OCI-M1 (cell line): ENCODE data around the gene TSC2.
"Not testable (repeated sequence)": the region's sequence is repeated elsewhere in the genome, so short reads cannot be mapped to it uniquely, and the experiment has no call there.

Experiments used
- DNase-seq: peaks from one replicate; lab custom pipeline; 2025; lab: John Stamatoyannopoulos, UW

Gene TSC2

GRCh38 chr16:2086812-2087747 lies 39.3 kb downstream of the TSC2 start:
- DNase-seq, result no peak

DNA sequence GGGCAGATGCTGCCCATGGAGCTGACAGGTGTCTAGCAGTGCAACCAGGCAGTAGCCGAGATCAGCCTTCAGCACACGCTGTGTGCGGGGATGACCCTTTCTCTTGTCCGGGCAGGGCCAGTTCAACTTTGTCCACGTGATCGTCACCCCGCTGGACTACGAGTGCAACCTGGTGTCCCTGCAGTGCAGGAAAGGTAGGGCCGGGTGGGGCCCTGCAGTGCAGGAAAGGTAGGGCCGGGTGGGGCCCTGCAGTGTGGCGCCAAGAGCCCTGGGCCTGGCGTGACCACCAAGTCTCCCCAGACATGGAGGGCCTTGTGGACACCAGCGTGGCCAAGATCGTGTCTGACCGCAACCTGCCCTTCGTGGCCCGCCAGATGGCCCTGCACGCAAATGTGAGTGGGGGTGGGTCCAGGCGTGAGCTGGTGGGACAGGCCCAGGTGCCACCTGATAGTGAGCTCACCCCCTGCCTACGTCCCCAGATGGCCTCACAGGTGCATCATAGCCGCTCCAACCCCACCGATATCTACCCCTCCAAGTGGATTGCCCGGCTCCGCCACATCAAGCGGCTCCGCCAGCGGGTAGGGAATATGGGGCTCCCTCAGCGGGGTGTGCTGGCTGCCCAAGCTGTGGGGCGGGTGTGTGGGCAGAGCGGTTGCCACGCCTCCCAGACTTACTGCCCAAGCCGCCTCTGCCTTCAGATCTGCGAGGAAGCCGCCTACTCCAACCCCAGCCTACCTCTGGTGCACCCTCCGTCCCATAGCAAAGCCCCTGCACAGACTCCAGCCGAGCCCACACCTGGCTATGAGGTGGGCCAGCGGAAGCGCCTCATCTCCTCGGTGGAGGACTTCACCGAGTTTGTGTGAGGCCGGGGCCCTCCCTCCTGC lies 40.2 kb downstream of the TSC2 start:
- DNase-seq, result no peak

DNA sequence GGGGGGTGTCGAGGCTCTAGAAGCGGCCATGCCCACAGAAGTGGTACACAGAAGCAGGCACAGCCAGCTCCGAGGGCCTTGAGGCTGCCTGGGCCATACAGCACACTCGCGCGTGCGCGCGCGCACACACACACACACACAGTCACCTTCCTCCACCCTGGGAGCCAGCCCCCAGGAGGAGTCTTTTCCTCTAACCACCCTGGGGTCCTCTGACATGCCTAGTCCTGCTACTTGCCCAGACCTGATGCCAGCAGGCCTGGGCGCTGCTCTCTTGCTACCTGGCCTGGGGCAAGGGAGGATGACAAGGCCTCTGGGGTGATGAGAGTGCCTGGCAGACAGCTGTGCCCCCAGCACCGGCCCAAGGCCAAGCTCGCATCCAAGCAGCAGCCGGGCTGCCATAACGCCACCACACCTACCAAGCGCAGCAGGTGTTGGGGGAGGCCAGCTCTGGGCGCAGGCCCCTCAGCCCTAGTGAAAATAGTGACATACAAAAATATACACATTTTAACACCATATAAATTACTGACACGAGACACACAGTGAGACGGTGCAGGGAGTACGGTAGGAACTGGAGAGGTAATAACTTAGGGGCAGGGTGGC lies 41.1 kb downstream of the TSC2 start:
- no peak for DNase-seq

- no peak for DNase-seq
Measured at GRCh38 chr16:2089706-2090480, 42.1 kb downstream of the TSC2 start.

DNA sequence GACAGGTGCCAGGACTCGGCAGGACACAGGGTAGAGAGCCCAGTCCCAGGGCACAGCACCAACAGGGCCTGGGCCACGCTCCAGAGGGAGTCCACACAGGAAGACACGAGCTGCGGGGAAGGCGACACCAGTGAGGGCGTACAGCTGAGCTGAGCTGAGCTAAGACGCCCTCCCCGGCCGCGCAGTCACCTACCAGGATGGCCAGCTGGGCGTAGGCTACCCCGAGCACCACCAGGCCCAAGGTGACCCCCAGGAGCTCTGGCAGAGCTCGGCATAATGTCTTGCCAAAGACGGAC lies 42.6 kb downstream of the TSC2 start:
- no peak for DNase-seq

GRCh38 chr16:2090777-2091546 lies 43.2 kb downstream of the TSC2 start:
- no peak for DNase-seq

DNA sequence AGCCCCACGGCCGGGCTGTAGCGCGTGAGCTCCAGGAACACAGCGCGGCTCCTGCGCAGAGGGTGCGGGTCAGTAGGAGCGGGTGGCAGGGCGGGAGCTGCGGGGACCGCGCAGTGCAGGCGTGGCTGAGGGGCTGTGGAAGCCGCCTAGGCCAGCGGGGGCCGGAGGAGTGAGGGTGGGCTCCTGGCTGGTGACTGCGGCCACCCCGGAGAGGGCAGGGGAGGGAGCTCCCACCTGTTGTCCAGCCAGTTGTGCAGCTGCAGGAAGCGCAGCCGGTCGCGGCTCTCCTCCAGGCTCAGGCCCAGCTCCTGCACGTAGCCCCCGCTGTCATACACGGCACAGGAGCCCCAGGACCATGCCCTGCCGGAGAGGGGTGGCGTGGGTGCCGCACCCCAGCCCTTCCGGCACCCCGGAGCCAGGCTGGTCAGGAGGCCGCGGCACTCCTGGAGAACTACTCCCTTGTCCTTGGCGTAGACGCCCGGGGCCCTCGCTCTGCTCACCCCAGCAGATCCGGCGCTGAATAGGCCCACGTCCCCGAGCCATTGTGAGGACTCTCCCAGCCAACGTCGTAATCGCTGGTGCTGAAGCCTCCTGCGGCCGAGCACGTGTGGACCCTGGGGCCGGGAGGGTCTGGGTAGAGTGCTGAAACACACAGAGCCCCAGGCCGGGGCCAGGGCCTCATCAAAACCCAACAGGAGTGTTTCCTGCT lies 43.9 kb downstream of the TSC2 start:
- no peak for DNase-seq

DNA sequence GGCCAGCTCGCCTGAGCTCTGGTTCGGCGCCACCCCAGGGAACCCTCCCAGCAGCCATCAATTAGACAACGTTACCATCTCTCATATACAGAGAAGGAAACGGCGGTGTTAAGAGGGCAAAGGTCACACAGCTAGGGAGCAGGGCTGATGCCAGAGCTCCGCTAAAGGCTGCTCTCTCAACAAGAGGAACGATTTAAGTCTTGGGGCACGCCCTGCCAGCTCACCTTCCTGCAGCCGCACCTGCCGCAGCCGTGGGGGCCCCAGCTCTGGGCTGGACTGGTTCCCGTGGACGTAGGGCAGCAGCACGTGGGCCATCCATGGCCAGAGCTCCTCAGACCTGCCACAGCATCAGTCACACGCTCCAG lies 44.5 kb downstream of the TSC2 start:
- DNase-seq, result no peak

DNA sequence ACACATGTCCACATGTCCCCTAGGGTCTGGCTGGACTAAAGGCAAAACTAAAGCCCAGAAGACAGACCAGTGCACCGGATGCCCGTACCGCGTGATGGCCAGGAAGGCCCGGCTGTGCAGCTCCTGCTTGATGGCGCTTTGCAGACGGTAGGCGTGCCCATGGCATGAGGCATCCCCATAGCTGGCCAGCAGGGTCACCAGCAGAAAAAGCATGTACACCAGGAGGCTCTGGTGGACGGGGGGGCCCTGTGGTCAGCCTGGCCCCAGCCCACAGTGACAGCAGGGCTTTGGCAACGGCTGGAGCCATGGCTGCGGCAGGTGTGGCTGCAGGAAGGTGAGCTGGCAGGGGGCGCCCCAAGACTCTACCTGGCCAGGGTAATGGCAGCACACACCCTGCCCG lies 45.1 kb downstream of the TSC2 start:
- DNase-seq, result no peak

DNA sequence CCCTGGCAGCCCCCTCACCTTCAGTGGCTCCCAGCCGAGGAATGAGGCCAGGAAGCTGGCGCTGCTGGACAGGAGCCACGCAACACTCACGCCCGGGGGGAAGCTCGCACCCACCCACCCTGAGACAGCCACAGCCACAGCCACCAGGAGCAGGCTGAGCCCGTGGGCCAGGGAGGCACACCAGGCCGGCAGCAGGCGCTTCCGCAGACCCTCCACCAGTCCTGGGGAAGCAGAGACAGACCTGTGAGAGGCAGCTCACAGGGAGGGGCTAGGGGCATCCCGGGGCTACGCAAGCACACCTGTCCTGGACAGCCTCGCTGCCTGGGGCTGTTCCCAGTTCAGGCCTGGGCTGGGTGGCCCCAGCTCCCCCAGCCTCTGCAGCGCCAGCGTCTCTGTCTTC lies 46.0 kb downstream of the TSC2 start:
- no peak for DNase-seq

DNA sequence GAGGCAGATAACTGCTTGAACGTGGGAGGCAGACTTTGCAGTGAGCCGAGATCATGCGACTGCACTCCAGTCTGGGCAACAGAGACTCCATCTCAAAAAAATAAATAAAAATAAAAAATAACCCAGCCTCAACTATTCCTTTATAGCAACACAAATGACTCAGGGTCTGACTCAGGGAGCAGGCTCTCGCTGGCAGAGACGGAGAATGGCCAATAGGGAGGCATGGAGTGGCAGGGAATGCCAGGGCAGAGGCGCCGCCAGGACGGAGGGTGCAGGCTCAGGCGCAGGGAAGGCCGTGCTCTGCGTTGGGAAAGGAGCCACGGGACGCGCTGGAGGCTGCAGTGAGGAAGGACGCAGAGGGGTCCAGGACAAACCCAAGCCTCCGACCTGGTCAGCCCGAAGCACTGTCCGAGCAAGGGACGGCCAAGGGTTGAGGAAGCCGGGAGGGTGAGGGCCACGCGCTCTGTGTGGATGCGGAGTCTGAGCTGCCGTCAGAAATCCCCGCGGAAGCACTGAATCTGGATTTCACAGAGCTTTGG lies 47.6 kb downstream of the TSC2 start:
- DNase-seq, result no peak

- no peak for DNase-seq
Measured at GRCh38 chr16:2095918-2096582, 48.3 kb downstream of the TSC2 start.

- DNase-seq, result no peak
Measured at GRCh38 chr16:2096853-2097595, 49.2 kb downstream of the TSC2 start.

GRCh38 chr16:2097689-2098088 lies 49.9 kb downstream of the TSC2 start:
- DNase-seq, result not testable (repeated sequence)

DNA sequence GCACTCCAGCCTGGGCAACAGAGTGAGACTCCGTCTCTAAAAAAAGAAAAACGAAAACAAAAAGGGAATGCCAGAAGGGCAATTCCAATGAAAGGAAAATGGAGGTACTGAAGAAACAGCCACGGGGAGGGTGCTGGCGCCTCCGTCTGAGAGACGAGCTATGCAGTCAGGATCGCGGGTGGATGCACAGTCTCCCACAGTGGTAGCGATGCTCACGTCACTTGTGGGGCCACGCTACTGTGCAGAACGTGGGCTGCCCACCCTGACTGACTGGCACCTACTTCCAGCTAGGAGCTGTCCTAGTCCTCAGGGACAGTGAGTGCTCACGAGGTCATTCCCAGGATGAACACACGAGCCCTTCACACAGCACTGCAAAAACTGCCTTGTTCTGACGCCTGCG lies 53.8 kb downstream of the TSC2 start:
- DNase-seq, result not testable (repeated sequence)

GRCh38 chr16:2102471-2102870 lies 54.7 kb downstream of the TSC2 start:
- DNase-seq, result no peak

DNA sequence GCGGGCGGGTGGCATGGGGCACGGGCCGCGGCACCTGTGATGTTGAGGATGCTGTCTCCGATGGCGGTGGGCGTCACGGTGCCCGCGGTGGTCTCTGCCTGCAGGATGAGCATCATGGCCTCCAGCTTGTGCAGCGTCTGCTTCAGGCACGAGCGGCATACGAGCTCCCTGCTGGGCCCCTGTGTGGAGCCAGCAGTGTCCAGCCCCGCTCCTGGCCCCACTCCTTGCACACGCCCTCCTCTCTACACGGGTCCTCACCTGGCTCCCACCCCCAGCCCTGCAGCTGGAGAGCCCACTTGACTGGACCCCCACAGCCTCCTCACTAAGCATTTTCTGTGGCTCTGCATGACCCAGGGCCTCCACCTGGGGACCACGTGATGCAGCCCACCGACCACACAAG lies 56.7 kb downstream of the TSC2 start:
- not testable (repeated sequence) for DNase-seq

DNA sequence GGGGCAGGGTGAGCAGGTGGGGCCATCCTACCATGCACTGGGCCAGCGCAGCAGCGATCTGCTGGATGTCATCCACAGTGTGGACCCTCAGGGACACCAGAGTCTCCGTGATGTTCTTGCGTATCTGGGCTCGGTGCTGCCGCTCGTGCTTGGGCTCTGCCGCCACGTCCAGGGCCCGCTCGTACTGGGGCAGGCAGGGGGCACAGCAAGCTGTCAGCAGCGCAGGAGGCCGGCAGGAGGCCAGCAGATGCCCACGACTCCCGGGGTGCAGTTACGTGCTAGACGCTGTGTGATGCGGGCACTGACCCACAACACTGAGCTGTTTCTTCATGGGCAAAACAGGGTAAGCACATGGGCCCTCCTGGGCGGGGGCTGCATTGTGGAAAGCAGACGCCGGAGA lies 57.5 kb downstream of the TSC2 start:
- not testable (repeated sequence) for DNase-seq

DNA sequence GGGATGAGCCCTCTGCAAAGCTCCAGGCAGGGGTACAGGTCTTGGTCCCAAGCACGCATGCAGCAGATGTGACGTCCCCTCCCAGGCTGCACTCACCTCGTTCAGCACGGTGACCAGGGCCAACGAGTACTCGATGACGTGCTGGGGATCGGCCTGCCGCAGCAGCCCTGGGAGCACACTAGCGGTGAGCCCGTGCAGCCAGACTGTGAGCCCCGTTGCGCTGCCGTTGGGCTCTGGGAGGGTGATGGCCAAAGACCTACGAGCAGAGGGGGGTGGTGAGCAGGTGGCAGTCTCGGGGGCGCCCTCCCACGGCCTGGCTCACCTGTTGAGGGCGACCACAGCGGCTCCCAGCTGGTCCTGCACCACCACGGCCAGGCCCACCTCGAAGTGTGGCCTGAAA lies 58.0 kb downstream of the TSC2 start:
- DNase-seq, result not testable (repeated sequence)
